Tibial artery (tissue), 4 donors: ENCODE results near the gene PSMD13.
"Not testable (repeated sequence)": the region's sequence is repeated elsewhere in the genome, so short reads cannot be mapped to it uniquely, and the experiment has no call there.

Experiments used
- DNase-seq, 2 donors: peaks; one replicate each; pipeline ENCODE4 v3.0.0-alpha.2; 2019
- H3K27ac ChIP-seq, 2 donors: fragments of 200-600 bp; sonication (generic) in 1 of 2; 1 replicate in 1 of 2; 2 replicates in 1 of 2; pipeline ENCODE4 v1.5.1; 2018 to 2019; ENCODE audit warnings: mild to moderate bottlenecking in 1 of 2
- H3K27me3 ChIP-seq, 2 donors: fragments of 200-600 bp; sonication (generic) in 1 of 2; one replicate each; pipeline versions ENCODE4 v1.5.1 to v1.6.0; 2016 to 2019
- H3K36me3 ChIP-seq, 3 donors: fragments of 200-600 bp; sonication (generic) in 2 of 3; one replicate each; pipeline ENCODE4 v1.5.1; 2016 to 2019; ENCODE audit warnings: mild to moderate bottlenecking in 2 of 3
- H3K4me1 ChIP-seq, 4 donors: fragments of 200-600 bp; sonication (generic) in 2 of 4; 1 replicate in 3 of 4; 2 replicates in 1 of 4; pipeline ENCODE4 v1.5.1; 2016 to 2019
- H3K4me3 ChIP-seq, 2 donors: fragments of 200-600 bp; sonication (generic) in 1 of 2; 1 replicate in 1 of 2; 2 replicates in 1 of 2; pipeline ENCODE4 v1.5.1; 2018 to 2019; ENCODE audit warnings: mild to moderate bottlenecking in 2 of 2
- H3K9me3 ChIP-seq, 3 donors: fragments of 200-600 bp; sonication (generic) in 1 of 3; one replicate each; pipeline ENCODE4 v1.5.1; 2016 to 2019
- intact Hi-C: fragments of 100-400 bp; cut with DNase I; formaldehyde crosslinking; loops from one replicate; pipeline ENCODE4 v1.15.0; 2023; ENCODE audit warnings: low total_unique reads
- TF ChIP-seq, protein P1 (sequence below), 2 experiments: fragments of 200-600 bp in 1 of 2; fragments of 450-650 bp in 1 of 2; IDR thresholded peaks; one replicate each; pipeline ENCODE4 v1.5.1; 2017 to 2019; ENCODE audit warnings: antibody characterized with exemption in 2 of 2, mild to moderate bottlenecking in 1 of 2, moderate library complexity in 1 of 2

Gene PSMD13

GRCh38 chr11:236774-237767, at the start of gene PSMD13:
PSMD13 (plus strand) TSS chr11:236976; CDS start chr11:237050, 74 bp downstream.
- H3K27ac ChIP-seq: peak within 1 kb of the TSS; percentile 95 to 98
- peaks cover 0 to 26% (median 23%) of the 10 kb centered on the region in 4 donors for H3K4me1 ChIP-seq
- DNase-seq: peak; percentile 82 to 90
- intact Hi-C loops: loop anchor here (2.0 kb wide), 1 partner anchor 26 kb away; no protein-coding TSS in a partner anchor
- no peaks in the 10 kb centered on the region for H3K27me3 ChIP-seq
- H3K4me3 ChIP-seq: peak within 1 kb of the TSS; percentile 98 to 99
- peaks cover 5 to 34% (median 10%) of the 10 kb centered on the region in 3 donors for H3K36me3 ChIP-seq
- H3K9me3 ChIP-seq: no peaks in the 10 kb centered on the region
- TF ChIP-seq, protein P1, sequence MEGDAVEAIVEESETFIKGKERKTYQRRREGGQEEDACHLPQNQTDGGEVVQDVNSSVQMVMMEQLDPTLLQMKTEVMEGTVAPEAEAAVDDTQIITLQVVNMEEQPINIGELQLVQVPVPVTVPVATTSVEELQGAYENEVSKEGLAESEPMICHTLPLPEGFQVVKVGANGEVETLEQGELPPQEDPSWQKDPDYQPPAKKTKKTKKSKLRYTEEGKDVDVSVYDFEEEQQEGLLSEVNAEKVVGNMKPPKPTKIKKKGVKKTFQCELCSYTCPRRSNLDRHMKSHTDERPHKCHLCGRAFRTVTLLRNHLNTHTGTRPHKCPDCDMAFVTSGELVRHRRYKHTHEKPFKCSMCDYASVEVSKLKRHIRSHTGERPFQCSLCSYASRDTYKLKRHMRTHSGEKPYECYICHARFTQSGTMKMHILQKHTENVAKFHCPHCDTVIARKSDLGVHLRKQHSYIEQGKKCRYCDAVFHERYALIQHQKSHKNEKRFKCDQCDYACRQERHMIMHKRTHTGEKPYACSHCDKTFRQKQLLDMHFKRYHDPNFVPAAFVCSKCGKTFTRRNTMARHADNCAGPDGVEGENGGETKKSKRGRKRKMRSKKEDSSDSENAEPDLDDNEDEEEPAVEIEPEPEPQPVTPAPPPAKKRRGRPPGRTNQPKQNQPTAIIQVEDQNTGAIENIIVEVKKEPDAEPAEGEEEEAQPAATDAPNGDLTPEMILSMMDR (IDR thresholded peaks at IDR 0.05): peak in 1 of 2 experiments; percentile 32

- H3K9me3 ChIP-seq, H3K4me3 ChIP-seq, H3K27ac ChIP-seq, H3K36me3 ChIP-seq, H3K27me3 ChIP-seq, intact Hi-C loops, DNase-seq, H3K4me1 ChIP-seq: not testable (repeated sequence)
These were observed 47.5 kb upstream of the PSMD13 start for GRCh38 chr11:189200-189783.

DNA sequence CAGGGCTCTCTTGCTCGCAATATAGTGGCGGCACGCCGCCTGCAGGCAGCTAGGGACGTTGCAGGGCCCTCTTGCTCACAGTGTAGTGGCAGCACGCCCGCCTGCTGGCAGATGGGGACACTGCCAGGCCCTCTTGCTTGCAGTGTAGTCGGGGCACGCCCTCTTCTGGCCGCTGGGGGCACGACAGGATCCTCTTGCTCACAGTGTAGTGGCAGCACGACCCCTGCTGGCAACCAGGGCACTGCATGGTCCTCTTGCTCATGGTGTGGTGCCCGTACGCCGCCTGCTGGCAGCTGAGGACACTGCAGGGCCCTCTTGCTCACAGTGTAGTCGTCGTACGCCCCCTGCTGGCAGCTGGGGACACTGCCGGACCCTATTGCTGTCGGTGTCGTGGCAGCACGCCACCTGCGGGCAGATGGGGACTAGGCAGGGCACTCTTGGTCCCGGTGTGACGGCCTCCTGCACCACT, 46.9 kb upstream of the PSMD13 start:
- intact Hi-C loops, H3K4me3 ChIP-seq, H3K36me3 ChIP-seq, H3K27ac ChIP-seq, H3K27me3 ChIP-seq, H3K4me1 ChIP-seq, H3K9me3 ChIP-seq: not testable (repeated sequence)
- DNase-seq: peak; percentile 18 to 62
- TF ChIP-seq, protein P1 (IDR thresholded peaks at IDR 0.05): peak in 1 of 2 experiments; percentile 4

GRCh38 chr11:190546-190945, 46.2 kb upstream of the PSMD13 start:
- H3K27me3 ChIP-seq, intact Hi-C loops, H3K9me3 ChIP-seq, H3K36me3 ChIP-seq, H3K27ac ChIP-seq, H3K4me1 ChIP-seq, H3K4me3 ChIP-seq: not testable (repeated sequence)
- DNase-seq: peak in 1 of 2 donors; percentile 64

GRCh38 chr11:191490-192478, 45.0 kb upstream of the PSMD13 start:
- intact Hi-C loops, H3K4me1 ChIP-seq, H3K4me3 ChIP-seq, H3K36me3 ChIP-seq, H3K27ac ChIP-seq, H3K9me3 ChIP-seq, H3K27me3 ChIP-seq: not testable (repeated sequence)
- TF ChIP-seq, protein P1 (IDR thresholded peaks at IDR 0.05): peak; percentile 28 to 31
- DNase-seq: peak in 1 of 2 donors; percentile 20

- H3K27me3 ChIP-seq, H3K4me3 ChIP-seq, intact Hi-C loops, H3K4me1 ChIP-seq, H3K36me3 ChIP-seq, DNase-seq, H3K27ac ChIP-seq, H3K9me3 ChIP-seq: not testable (repeated sequence)
These were observed 44.1 kb upstream of the PSMD13 start, which contains the start of gene SCGB1C1 for GRCh38 chr11:192674-193128. SCGB1C1 (plus strand) TSS chr11:193078; CDS start chr11:193100, 22 bp downstream.

GRCh38 chr11:193481-193880, 43.3 kb upstream of the PSMD13 start:
- peak; percentile 10 to 63 for DNase-seq
- intact Hi-C loops, H3K36me3 ChIP-seq, H3K27ac ChIP-seq, H3K27me3 ChIP-seq, H3K9me3 ChIP-seq, H3K4me3 ChIP-seq, H3K4me1 ChIP-seq: not testable (repeated sequence)
